Measurements from ENCODE around the gene ETV3. TPM values are rescaled to one million over a fixed set of nuclear protein-coding genes. Genes with fewer than 3 reads are reported as not detected.

ETV3 gene
- total and polyA plus RNA-seq, 2 of the 4 experiments (the other 2 are of a cell fraction): 6.4 to 14.7 TPM

DNA sequence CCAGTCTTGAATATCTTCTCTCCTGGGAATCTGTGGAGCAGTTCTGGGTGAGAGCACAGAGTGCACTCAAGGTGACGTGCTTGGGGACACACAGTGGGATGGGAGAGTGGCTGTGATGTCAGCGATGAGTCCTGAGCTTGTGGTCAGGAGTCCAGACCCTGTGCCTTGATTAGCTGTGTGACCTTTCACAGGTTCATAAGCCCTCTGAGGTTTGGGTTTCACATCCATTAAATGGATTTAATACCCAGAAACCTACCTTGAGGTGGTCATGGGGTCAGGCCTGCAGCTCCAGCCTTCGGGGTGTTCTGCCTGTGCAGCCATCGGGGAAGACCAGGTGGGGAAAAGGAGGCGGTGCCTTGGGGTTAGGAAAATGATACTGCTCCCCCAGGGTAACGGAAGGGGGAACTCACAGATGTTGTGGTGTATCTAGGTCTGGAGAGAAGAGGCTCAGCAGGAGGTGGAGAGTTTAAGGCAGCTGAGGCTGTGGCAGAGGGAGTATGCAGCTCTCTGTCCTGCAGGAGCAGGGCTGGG lies 38.5 kb upstream of the ETV3 start:
- Histone ChIP-seq H3K27ac (ENCODE audit: insufficient read depth, low read length) (no peak overlapping the region), H3K79me1 (ENCODE audit: low read depth in 1 of 2, low read length in 2 of 2) (no peaks in the 10 kb centered on the region), H3K4me2 (ENCODE audit: low read depth, low read length) (no peak overlapping the region), H3K9me1 (ENCODE audit: insufficient read depth, low read length) (no peaks in the 10 kb centered on the region), H2AK9ac (replicated peaks; ENCODE audit: low read depth, low read length, poor library complexity) (no peak overlapping the region), H2BK15ac (ENCODE audit: low read depth, low read length) (no peak overlapping the region), H3K9me3 (ENCODE audit: control insufficient read depth, insufficient read depth, low read length) (no peaks in the 10 kb centered on the region), H3K4me1 (ENCODE audit: control insufficient read depth, insufficient read depth, low read length) (no peaks in the 10 kb centered on the region), H4K91ac (ENCODE audit: insufficient read depth, low read depth, low read length) (no peak overlapping the region), H2AFZ (replicated peaks; ENCODE audit: low read length, poor library complexity) (no peak overlapping the region), H2AK5ac (ENCODE audit: low read depth, low read length) (no peak overlapping the region), H4K20me1 (ENCODE audit: insufficient read depth, low read length) (no peaks in the 10 kb centered on the region), H3K14ac (replicated peaks; ENCODE audit: low read depth, low read length) (no peak overlapping the region), H2BK120ac (ENCODE audit: low read depth, low read length) (no peak overlapping the region), H3K56ac (ENCODE audit: extremely low read depth, insufficient read depth, low read length) (no peak overlapping the region), H2BK5ac (ENCODE audit: low read depth, low read length, poor library complexity, severe bottlenecking) (no peak overlapping the region), H3K4me3 (ENCODE audit: insufficient read depth, low read depth, low read length) (no peak overlapping the region), H3K23ac (ENCODE audit: low read depth, low read length) (no peak overlapping the region), H3K18ac (ENCODE audit: low read depth, low read length) (no peak overlapping the region), H3K36me3 (ENCODE audit: control insufficient read depth, insufficient read depth, low read length) (no peaks in the 10 kb centered on the region), H4K5ac (ENCODE audit: low read depth, low read length) (no peak overlapping the region), H4K8ac (ENCODE audit: low read depth in 2 of 2, low read length in 2 of 2) (no peak overlapping the region), H3K4ac (ENCODE audit: low read depth, low read length) (no peak overlapping the region), H3K9ac (ENCODE audit: low read depth, low read length) (no peak overlapping the region), H3K27me3 (ENCODE audit: control insufficient read depth, insufficient read depth, low read length) (peaks cover 36% of the 10 kb centered on the region), H2BK20ac (ENCODE audit: low read depth, low read length) (no peak overlapping the region)
- no TSS peak for BruUV-seq (replicated peaks)
- 72% methylated on average over 2 of the region's 6 CpGs; no CpG with 5 or more reads in 1 of the 2 experiments for WGBS, 2 experiments (ENCODE audit: extremely low coverage in 2 of 2, insufficient read length in 1 of 2)
- POLR2A ChIA-PET (ENCODE audit: unreplicated experiment): no interaction called here
- ATAC-seq (ENCODE audit: low read depth): no peak
- in situ Hi-C loops (cut with MboI; ENCODE audit: low sequenced_read_pairs): no loop called here
- intact Hi-C loops (cut with micrococcal nuclease): no loop called here
- DNase-seq: no peak
- dilution Hi-C loops (cut with HindIII; ENCODE audit: low sequenced_read_pairs, unreplicated experiment): no loop called here
- CTCF ChIA-PET: no interaction called here
- TF ChIP-seq MXI1 (IDR thresholded peaks at IDR 0.05; ENCODE audit: borderline replicate concordance, low read depth, low read length): no peak
- TF ChIP-seq POLR2A (IDR thresholded peaks at IDR 0.05; ENCODE audit: low read depth, low read length): no peak
- TF ChIP-seq FOS (IDR thresholded peaks at IDR 0.05; ENCODE audit: low read depth, low read length): no peak
- TF ChIP-seq CTCF (conservative IDR thresholded peaks at IDR 0.05; ENCODE audit: low read depth, low read length): no peak
- no peak for TF ChIP-seq RFX5 (IDR thresholded peaks at IDR 0.05; ENCODE audit: low read depth, low read length)
